ENCODE data around the gene PLXNA4. TPM values are rescaled to one million over a fixed set of nuclear protein-coding genes. Genes with fewer than 3 reads are reported as not detected.

The PLXNA4 gene
- total RNA-seq, 1 experiment from 2014 or later, result not detected

GRCh38 chr7:132336797-132337196 lies 239.5 kb downstream of the PLXNA4 start (continued):
- no peak for TF ChIP-seq REST (IDR thresholded peaks at IDR 0.05; ENCODE audit: low read depth)
- no peak for TF ChIP-seq MAX (IDR thresholded peaks at IDR 0.05)
- no peak for TF ChIP-seq EZH2phosphoT487 (IDR thresholded peaks at IDR 0.05; ENCODE audit: borderline replicate concordance)
- no peak for TF ChIP-seq SRF (IDR thresholded peaks at IDR 0.05; ENCODE audit: low read depth)
- no peak for TF ChIP-seq EGR1 (IDR thresholded peaks at IDR 0.05; ENCODE audit: low read depth)

- no peak overlapping the region for H3K4me2 ChIP-seq (ENCODE audit: low read length)
- DNase-seq (ENCODE audit: low read depth, low spot score), result no peak
- POLR2A ChIA-PET, result no interaction called here
- no peak overlapping the region for H3K27ac ChIP-seq (ENCODE audit: low read depth, low read length)
- intact Hi-C loops (cut with micrococcal nuclease), result no loop called here
- CTCF ChIA-PET, result no interaction called here
- H3K27me3 ChIP-seq (ENCODE audit: insufficient read depth, low read length), result peaks cover 62% of the 10 kb centered on the region
- no peak overlapping the region for H2AFZ ChIP-seq (ENCODE audit: low read depth, low read length, poor library complexity, severe bottlenecking)
- no peak overlapping the region for H3K9ac ChIP-seq (ENCODE audit: low read length)
- H3K4me1 ChIP-seq (ENCODE audit: control insufficient read depth in 1 of 2, insufficient read depth in 2 of 2, low read length in 2 of 2), result no peaks in the 10 kb centered on the region
- no peaks in the 10 kb centered on the region for H3K9me3 ChIP-seq (ENCODE audit: control insufficient read depth in 1 of 2, insufficient read depth in 1 of 2, low read depth in 1 of 2, low read length in 2 of 2)
- no peaks in the 10 kb centered on the region for H4K20me1 ChIP-seq (ENCODE audit: insufficient read depth)
- no peak for ATAC-seq
- no TSS peak for BruUV-seq (replicated peaks)
- H3K79me2 ChIP-seq (ENCODE audit: insufficient read depth, low read length), result no peaks in the 10 kb centered on the region
- RAD21 ChIA-PET (ENCODE audit: low non-redundant PET in 1 of 2, low total read pairs in 2 of 2, uncharacterized antibody in 2 of 2, unreplicated experiment in 2 of 2), result no interaction called here
- no peaks in the 10 kb centered on the region for H3K9me2 ChIP-seq (ENCODE audit: insufficient read depth)
- H3K36me3 ChIP-seq (ENCODE audit: control insufficient read depth in 1 of 2, insufficient read depth in 2 of 2, low read length in 2 of 2), result no peaks in the 10 kb centered on the region
- no peak overlapping the region for H3K4me3 ChIP-seq (replicated peaks in 1 of 2; ENCODE audit: low read depth in 1 of 2, low read length in 2 of 2)
- TF ChIP-seq ZBTB33 (IDR thresholded peaks at IDR 0.05; ENCODE audit: extremely low read depth, insufficient replicate concordance, low read length) (no peak), FOSL1 (IDR thresholded peaks at IDR 0.05; ENCODE audit: low read depth) (no peak), POLR2AphosphoS5 (IDR thresholded peaks at IDR 0.05; ENCODE audit: low read depth, low read length) (no peak), CTCF (IDR thresholded peaks at IDR 0.05 in 2 of 3, conservative IDR thresholded peaks at IDR 0.05 in 1 of 3; ENCODE audit: borderline replicate concordance in 1 of 3, insufficient read depth in 1 of 3, low read depth in 2 of 3, low read length in 2 of 3) (no peak), POLR2A (IDR thresholded peaks at IDR 0.05; ENCODE audit: borderline replicate concordance, extremely low read depth, insufficient read depth, insufficient read length) (no peak), CEBPB (IDR thresholded peaks at IDR 0.05; ENCODE audit: low read depth) (no peak), EGR1 (IDR thresholded peaks at IDR 0.05; ENCODE audit: low read depth) (no peak), RAD21 (IDR thresholded peaks at IDR 0.05; ENCODE audit: low read depth) (no peak), YY1 (IDR thresholded peaks at IDR 0.05; ENCODE audit: extremely low read depth, insufficient replicate concordance, low read depth, low read length) (no peak), MAX (IDR thresholded peaks at IDR 0.05) (no peak)
Observed at GRCh38 chr7:132333301-132333700, 243.0 kb downstream of the PLXNA4 start.
